Measurements from ENCODE around the gene TEKT4.
A peak's percentile ranks its signal among the peaks of the same experiment; 100 is the strongest.
"Not testable (repeated sequence)": the region's sequence is repeated elsewhere in the genome, so short reads cannot be mapped to it uniquely, and the experiment has no call there.

TEKT4 gene

GRCh38 chr2:94871226-94872087, at the start of gene TEKT4:
Gene TEKT4, plus strand, starts transcription at chr2:94871430. Its CDS starts 150 bp downstream, at chr2:94871580.
- no peak for DNase-seq

- not testable (repeated sequence) for DNase-seq
These were observed 32.0 kb upstream of the TEKT4 start for GRCh38 chr2:94839224-94839623.

GRCh38 chr2:94856856-94857255, 14.4 kb upstream of the TEKT4 start:
- not testable (repeated sequence) for DNase-seq

- peak in 1 of 2 donors; percentile 47 for DNase-seq
These were observed 13.7 kb upstream of the TEKT4 start for GRCh38 chr2:94857367-94858162.

- DNase-seq, result not testable (repeated sequence)
These were observed 12.9 kb upstream of the TEKT4 start for GRCh38 chr2:94858163-94858888.

GRCh38 chr2:94861308-94862152, 9.7 kb upstream of the TEKT4 start:
- no peak for DNase-seq

GRCh38 chr2:94862903-94863302, 8.3 kb upstream of the TEKT4 start:
- not testable (repeated sequence) for DNase-seq

GRCh38 chr2:94869131-94869530, 2.1 kb upstream of the TEKT4 start:
- no peak for DNase-seq

- DNase-seq, result no peak
These were observed 1.4 kb upstream of the TEKT4 start for GRCh38 chr2:94869552-94870439.

GRCh38 chr2:94870440-94871225, 597 bp upstream of the TEKT4 start:
- peak in 1 of 2 donors; percentile 61 for DNase-seq

GRCh38 chr2:94872088-94872618, 923 bp downstream of the TEKT4 start:
- no peak for DNase-seq

GRCh38 chr2:94872676-94873361, 1.6 kb downstream of the TEKT4 start:
- no peak for DNase-seq

- DNase-seq, result no peak
These were observed 2.4 kb downstream of the TEKT4 start for GRCh38 chr2:94873362-94874276.

- peak; percentile 72 to 81 for DNase-seq
These were observed 3.2 kb downstream of the TEKT4 start for GRCh38 chr2:94874277-94874997.

GRCh38 chr2:94875064-94875819, 4.0 kb downstream of the TEKT4 start:
- DNase-seq, result no peak

GRCh38 chr2:94875820-94876522, 4.7 kb downstream of the TEKT4 start:
- DNase-seq, result no peak

Measured in stimulated activated CD4-positive, alpha-beta T cell treated with anti-CD3 and anti-CD28 coated beads, Interleukin-2, amount 100 ng/mL, for 24 hours (primary cell).